Stomach (tissue), 9 donors: ENCODE measurements around the gene SPATA12. TPM values are rescaled to one million over a fixed set of nuclear protein-coding genes. Genes with fewer than 3 reads are reported as not detected.

Source experiments
- DNase-seq, 2 donors: peaks; one replicate each; pipeline versions ENCODE4 v3.0.0 to v3.0.0-alpha.2; 2013 to 2019
- H3K27ac ChIP-seq, 5 donors: fragments of 200-600 bp in 4 of 5; sonication (generic) in 4 of 5; one replicate each; pipeline ENCODE4 v1.5.1; 2013 to 2019; ENCODE audit warnings: mild to moderate bottlenecking in 1 of 5, moderate library complexity in 1 of 5
- H3K27me3 ChIP-seq, 3 donors: fragments of 200-600 bp; sonication (generic); one replicate each; pipeline ENCODE4 v1.5.1; 2017 to 2019; ENCODE audit warnings: mixed run types in 1 of 3
- H3K36me3 ChIP-seq, 4 donors: fragments of 200-600 bp; sonication (generic); 1 replicate in 3 of 4; 2 replicates in 1 of 4; pipeline ENCODE4 v1.5.1; 2016 to 2019
- H3K4me1 ChIP-seq, 4 donors: fragments of 200-600 bp; sonication (generic); one replicate each; pipeline ENCODE4 v1.5.1; 2016 to 2019
- H3K4me3 ChIP-seq, 4 donors: fragments of 200-600 bp; sonication (generic) in 3 of 4; one replicate each; pipeline ENCODE4 v1.5.1; 2016 to 2019; ENCODE audit warnings: mild to moderate bottlenecking in 1 of 4
- H3K9me3 ChIP-seq, 4 donors: fragments of 200-600 bp; sonication (generic); one replicate each; pipeline ENCODE4 v1.5.1; 2016 to 2019
- CTCF ChIP-seq, 7 experiments: fragments of 450-650 bp in 4 of 7; fragments of 200-600 bp in 3 of 7; sonication (generic) in 3 of 7; IDR thresholded peaks; one replicate each; pipeline ENCODE4 v1.5.1; 2016 to 2019; ENCODE audit warnings: antibody characterized with exemption in 7 of 7, control low read depth in 2 of 7, mild to moderate bottlenecking in 1 of 7
- EP300 ChIP-seq: sonication (generic); formaldehyde crosslinking; IDR thresholded peaks from one replicate; pipeline ENCODE4 v1.6.1; 2017; ENCODE audit warnings: antibody characterized with exemption
- POLR2A ChIP-seq, 4 donors: fragments of 450-650 bp; IDR thresholded peaks; one replicate each; pipeline ENCODE4 v1.6.1; 2016; ENCODE audit warnings: antibody characterized with exemption in 4 of 4, control low read depth in 2 of 4, mild to moderate bottlenecking in 1 of 4, moderate library complexity in 1 of 4
- POLR2AphosphoS5 ChIP-seq, 3 donors: sonication (generic); formaldehyde crosslinking; IDR thresholded peaks; one replicate each; pipeline ENCODE4 v1.6.1; 2016; ENCODE audit warnings: antibody characterized with exemption in 3 of 3
- whole genome bisulfite sequencing, 5 donors: extraction: QIAGEN DNeasy Blood & Tissue Kit in 3 of 5; methylation state at CpG; one replicate each; pipeline versions ENCODE4 v1.1.5 to v1.1.7; 2013 to 2018; 5-methylcytosine and 5-hydroxymethylcytosine counted together
- intact Hi-C: fragments of 100-400 bp; cut with DNase I; formaldehyde crosslinking; loops from one replicate; pipeline ENCODE4 v1.15.1; 2023; ENCODE audit warnings: low total_unique reads
- polyA plus RNA-seq, 3 donors: library from polyadenylated mRNA; stranded (reverse); fragments of 200-250 nt; gene quantifications; one replicate each; pipeline ENCODE4 v1.2.3, GENCODE V29; 2013
- total RNA-seq, 5 donors: library from RNA; depleted of rRNA; stranded (reverse); fragments of >200 nt; gene quantifications; one replicate each; pipeline versions ENCODE4 v1.1.0 to v1.2.3, GENCODE V29; 2014 to 2016
- donor health status: healthy with polysubstance abuse.
- donor health status: Bipolar disorder and iron deficiency.
- donor health status: healthy.

SPATA12 gene
- total and polyA plus RNA-seq, 8 donors = 0.05 to 0.31 TPM; not detected in 6

GRCh38 chr3:57052662-57053061, 7.8 kb upstream of the SPATA12 start:
- Histone ChIP-seq H3K4me1 (peaks cover 0 to 13% (median 6%) of the 10 kb centered on the region in 4 donors), H3K9me3 (no peaks in the 10 kb centered on the region), H3K27me3 (no peaks in the 10 kb centered on the region), H3K27ac (no peak overlapping the region), H3K4me3 (no peak overlapping the region), H3K36me3 (no peaks in the 10 kb centered on the region)
- 87 to 96% (median 92%) methylated on average over 4 to 5 of the region's 5 CpGs for WGBS, 5 donors
- intact Hi-C loops = no loop called here
- TF ChIP-seq EP300 = no peak
- no peak for TF ChIP-seq POLR2A (IDR thresholded peaks at IDR 0.05)
- TF ChIP-seq POLR2AphosphoS5 (IDR thresholded peaks at IDR 0.05) = no peak
- no peak for TF ChIP-seq CTCF (IDR thresholded peaks at IDR 0.05)
- no peak for DNase-seq

DNA sequence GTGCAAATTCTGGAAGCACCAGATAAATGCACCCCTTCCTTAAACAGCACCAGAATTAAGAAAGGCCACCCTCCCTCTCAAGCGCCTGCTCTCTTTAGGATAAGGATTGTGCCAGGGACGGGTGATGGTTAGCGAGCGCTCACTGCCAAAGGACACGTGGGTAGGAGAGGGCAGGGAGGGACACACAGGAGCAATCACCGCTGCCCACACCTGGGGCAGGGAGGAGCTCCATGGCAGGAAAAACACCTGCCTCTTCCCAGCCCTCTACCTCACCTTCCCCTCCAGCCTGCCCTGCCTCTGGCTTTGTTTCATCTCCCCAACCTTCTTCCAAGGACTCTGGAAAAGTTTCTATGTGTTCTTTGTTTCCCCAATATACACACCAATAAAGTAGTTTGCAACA, 7.3 kb upstream of the SPATA12 start:
- WGBS, 5 donors = 82 to 97% (median 90%) methylated on average over 6 of the region's 6 CpGs
- no peaks in the 10 kb centered on the region for H3K27me3 ChIP-seq
- TF ChIP-seq CTCF (IDR thresholded peaks at IDR 0.05) = no peak
- no peak for TF ChIP-seq POLR2A (IDR thresholded peaks at IDR 0.05)
- TF ChIP-seq EP300 = no peak
- no peak for TF ChIP-seq POLR2AphosphoS5 (IDR thresholded peaks at IDR 0.05)
- intact Hi-C loops = no loop called here
- H3K4me3 ChIP-seq = no peak overlapping the region
- H3K27ac ChIP-seq = no peak overlapping the region
- H3K9me3 ChIP-seq = no peaks in the 10 kb centered on the region
- DNase-seq = no peak
- no peaks in the 10 kb centered on the region for H3K36me3 ChIP-seq
- peaks cover 0 to 9% (median 4%) of the 10 kb centered on the region in 4 donors for H3K4me1 ChIP-seq

- intact Hi-C loops = no loop called here
- H3K27me3 ChIP-seq = no peaks in the 10 kb centered on the region
- H3K9me3 ChIP-seq = no peaks in the 10 kb centered on the region
- H3K27ac ChIP-seq = peak overlapping the region in 1 of 5 donors; percentile 14
- DNase-seq = no peak
- TF ChIP-seq POLR2AphosphoS5 (IDR thresholded peaks at IDR 0.05) = no peak
- TF ChIP-seq EP300 = no peak
- no peak for TF ChIP-seq CTCF (IDR thresholded peaks at IDR 0.05)
- no peak for TF ChIP-seq POLR2A (IDR thresholded peaks at IDR 0.05)
- WGBS, 5 donors = 58 to 70% (median 66%) methylated on average over 6 of the region's 6 CpGs
- no peak overlapping the region for H3K4me3 ChIP-seq
- H3K4me1 ChIP-seq = peaks cover 10 to 31% (median 20%) of the 10 kb centered on the region in 4 donors
- H3K36me3 ChIP-seq = no peaks in the 10 kb centered on the region
These were observed 3.1 kb upstream of the SPATA12 start for GRCh38 chr3:57057351-57057750.

- Histone ChIP-seq H3K36me3 (no peaks in the 10 kb centered on the region), H3K4me1 (peaks cover 17 to 43% (median 29%) of the 10 kb centered on the region in 4 donors), H3K27ac (peak overlapping the region in 3 of 5 donors; percentile 72 to 84 (median 81)), H3K9me3 (no peaks in the 10 kb centered on the region), H3K27me3 (no peaks in the 10 kb centered on the region), H3K4me3 (no peak overlapping the region)
- no peak for DNase-seq
- TF ChIP-seq POLR2AphosphoS5 (IDR thresholded peaks at IDR 0.05) = no peak
- no peak for TF ChIP-seq CTCF (IDR thresholded peaks at IDR 0.05)
- TF ChIP-seq POLR2A (IDR thresholded peaks at IDR 0.05) = no peak
- TF ChIP-seq EP300 = no peak
- intact Hi-C loops = no loop called here
- WGBS, 5 donors = 60 to 71% (median 67%) methylated on average over 3 of the region's 3 CpGs
These were observed 1.1 kb upstream of the SPATA12 start for GRCh38 chr3:57059411-57059810.
